Aorta (tissue), 5 donors: ENCODE results near the gene KRT12. TPM values are rescaled to one million over a fixed set of nuclear protein-coding genes. Genes with fewer than 3 reads are reported as not detected.
"Not testable (repeated sequence)": the region's sequence is repeated elsewhere in the genome, so short reads cannot be mapped to it uniquely, and the experiment has no call there.

Experiments used
- ATAC-seq: fragments of 200-7000 bp; cut with Tn5 transposase; one replicate; pipeline ENCODE4 v1.9.1; 2022; ENCODE audit warnings: moderate library complexity; ENCODE audit not compliant: low FRiP score
- DNase-seq, 2 donors: peaks; one replicate each; pipeline ENCODE4 v3.0.0-alpha.2; 2020
- H3K27ac ChIP-seq, 2 donors: one replicate each; pipeline ENCODE4 v1.5.1; 2013; ENCODE audit warnings: low read length in 2 of 2, mild to moderate bottlenecking in 2 of 2, moderate library complexity in 2 of 2, control low read depth in 1 of 2, inconsistent platforms in 1 of 2, low read depth in 1 of 2
- H3K27me3 ChIP-seq, 2 donors: one replicate each; pipeline ENCODE4 v1.6.1; 2013; ENCODE audit warnings: control low read depth in 1 of 2, low read length in 1 of 2, mild to moderate bottlenecking in 1 of 2, moderate library complexity in 1 of 2; ENCODE audit not compliant: insufficient read depth in 2 of 2, control insufficient read depth in 1 of 2
- H3K36me3 ChIP-seq, 2 donors: one replicate each; pipeline ENCODE4 v1.6.1; 2013; ENCODE audit warnings: control low read depth in 1 of 2, low read length in 1 of 2, mild to moderate bottlenecking in 1 of 2; ENCODE audit not compliant: insufficient read depth in 2 of 2, control insufficient read depth in 1 of 2
- H3K4me1 ChIP-seq, 2 donors: one replicate each; pipeline ENCODE4 v1.6.1; 2013; ENCODE audit warnings: low read length in 2 of 2, control low read depth in 1 of 2, mild to moderate bottlenecking in 1 of 2, moderate library complexity in 1 of 2; ENCODE audit not compliant: insufficient read depth in 2 of 2, control insufficient read depth in 1 of 2
- H3K4me3 ChIP-seq, 2 donors: one replicate each; pipeline ENCODE4 v1.5.1; 2013; ENCODE audit warnings: low read length in 2 of 2, control low read depth in 1 of 2, mild to moderate bottlenecking in 1 of 2
- H3K9me3 ChIP-seq: one replicate; pipeline ENCODE4 v1.6.1; 2013; ENCODE audit warnings: mild to moderate bottlenecking, low read length; ENCODE audit not compliant: control insufficient read depth
- WGBS, 2 donors: extraction: QIAGEN DNeasy Blood & Tissue Kit; methylation state at CpG; one replicate each; pipeline ENCODE4 v1.1.7; 2013; 5-methylcytosine and 5-hydroxymethylcytosine counted together
- intact Hi-C, 2 donors: fragments of 100-400 bp; cut with DNase I; formaldehyde crosslinking; loops; one replicate each; pipeline versions ENCODE4 v1.14.2 to v1.15.0; 2022
- polyA plus RNA-seq, 2 donors: library from polyadenylated mRNA; stranded (reverse); fragments of 200-250 nt; gene quantifications; one replicate each; pipeline ENCODE4 v1.2.3, GENCODE V29; 2013
- total RNA-seq, 2 donors: library from RNA; stranded (reverse); fragmentation: NEBNext Ultra II Directional; extraction: Animal tissue kit (Norgen Biotek cat#: 25700); gene quantifications; one replicate each; pipeline ENCODE4 v1.2.1, GENCODE V29; 2021
- donor health status: healthy with polysubstance abuse.
- donor health status: Bipolar disorder and iron deficiency.
- donor health status: DM: no; HTN: no; CAD: no.
- donor health status: DM: no; HTN: no; CAD: no.
- donor health status: DM: yes; HTN: yes; CAD: no.

KRT12 gene
- total and polyA plus RNA-seq, 4 donors = 1.0 TPM; not detected in 3

DNA sequence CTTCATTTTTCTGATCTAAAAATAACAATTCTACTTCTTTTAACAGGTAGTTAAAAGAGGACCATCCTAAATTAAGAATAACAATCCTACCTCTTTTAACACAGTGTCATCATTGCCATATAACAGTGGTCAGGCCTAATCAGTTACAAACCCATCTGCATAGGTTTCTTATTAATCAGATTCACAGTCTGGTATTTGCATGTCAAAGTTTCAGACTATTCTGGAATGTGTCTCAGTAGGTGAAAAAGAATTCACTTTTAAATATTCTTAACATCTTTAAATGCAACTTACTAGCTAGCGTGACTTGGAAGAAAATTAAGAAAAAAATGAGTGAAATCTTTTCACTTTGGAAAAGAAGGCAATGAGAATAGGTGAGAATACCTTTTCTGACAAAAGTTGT lies 6.8 kb upstream of the KRT12 start:
- WGBS, 2 donors = 52 to 96% methylated on average over 1 of the region's 1 CpG
- DNase-seq (no peak), ATAC-seq (no peak)
- H3K27ac ChIP-seq = no peak overlapping the region
- H3K4me3 ChIP-seq = no peak overlapping the region
- intact Hi-C loops = no loop called here
- H3K27me3 ChIP-seq = no peaks in the 10 kb centered on the region
- H3K9me3 ChIP-seq = no peaks in the 10 kb centered on the region
- H3K4me1 ChIP-seq = no peaks in the 10 kb centered on the region
- H3K36me3 ChIP-seq = no peaks in the 10 kb centered on the region

DNA sequence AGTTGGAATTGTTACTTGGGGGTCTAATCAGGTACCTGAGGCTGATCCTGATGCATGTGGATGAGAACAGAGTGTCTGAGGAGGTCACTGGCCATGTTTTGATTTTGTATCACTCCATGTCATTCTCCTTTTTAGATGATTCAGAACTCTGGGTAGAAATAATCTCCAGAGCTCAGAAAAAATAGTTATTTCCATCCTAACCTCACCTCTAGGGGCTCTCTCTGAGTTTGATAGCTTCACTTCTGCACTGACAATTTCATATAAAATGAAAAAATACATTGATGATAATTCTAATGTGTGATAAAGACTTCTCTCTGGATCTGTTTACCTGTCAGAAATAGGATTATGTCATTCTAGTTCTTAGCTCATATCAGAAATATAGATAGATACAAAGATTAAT lies 6.2 kb upstream of the KRT12 start:
- ATAC-seq = no peak
- H3K27me3 ChIP-seq = no peaks in the 10 kb centered on the region
- H3K4me1 ChIP-seq = no peaks in the 10 kb centered on the region
- H3K27ac ChIP-seq = no peak overlapping the region
- H3K36me3 ChIP-seq = no peaks in the 10 kb centered on the region
- intact Hi-C loops = no loop called here
- DNase-seq = no peak
- no peak overlapping the region for H3K4me3 ChIP-seq
- H3K9me3 ChIP-seq = no peaks in the 10 kb centered on the region

GRCh38 chr17:40872416-40872815 lies 5.4 kb upstream of the KRT12 start:
- intact Hi-C loops = no loop called here
- H3K4me1 ChIP-seq = no peaks in the 10 kb centered on the region
- no peaks in the 10 kb centered on the region for H3K36me3 ChIP-seq
- ATAC-seq (no peak), DNase-seq (no peak)
- no peaks in the 10 kb centered on the region for H3K9me3 ChIP-seq
- no peak overlapping the region for H3K27ac ChIP-seq
- no peak overlapping the region for H3K4me3 ChIP-seq
- no peaks in the 10 kb centered on the region for H3K27me3 ChIP-seq

DNA sequence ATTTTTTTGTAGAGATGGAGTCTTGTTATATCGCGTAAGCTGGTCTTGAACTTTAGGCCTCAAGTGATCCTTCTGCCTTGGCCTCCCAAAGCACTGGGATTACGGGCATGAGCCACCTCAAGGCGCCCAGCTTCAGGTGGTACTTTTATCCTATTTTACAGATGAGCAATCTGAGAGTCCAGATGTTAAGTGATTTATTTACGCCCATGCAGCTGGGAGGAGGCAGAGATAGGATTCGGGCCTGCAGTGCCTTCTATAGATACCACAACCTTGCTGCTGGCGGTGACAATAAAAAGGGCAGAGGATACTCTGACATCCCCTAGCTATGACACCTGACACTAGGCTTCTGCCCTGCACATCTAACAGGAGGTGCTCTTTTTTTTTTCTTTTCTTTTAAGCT lies 4.3 kb upstream of the KRT12 start:
- intact Hi-C loops = no loop called here
- no peaks in the 10 kb centered on the region for H3K9me3 ChIP-seq
- H3K4me3 ChIP-seq = no peak overlapping the region
- H3K27ac ChIP-seq = no peak overlapping the region
- ATAC-seq (no peak), DNase-seq (no peak)
- no peaks in the 10 kb centered on the region for H3K27me3 ChIP-seq
- no peaks in the 10 kb centered on the region for H3K36me3 ChIP-seq
- no peaks in the 10 kb centered on the region for H3K4me1 ChIP-seq
- 91 to 95% methylated on average over 7 of the region's 7 CpGs for WGBS, 2 donors

- DNase-seq (no peak), ATAC-seq (no peak)
- 73 to 85% methylated on average over 4 of the region's 4 CpGs for WGBS, 2 donors
- Histone ChIP-seq H3K9me3 (no peaks in the 10 kb centered on the region), H3K27ac (no peak overlapping the region), H3K36me3 (no peaks in the 10 kb centered on the region), H3K4me3 (no peak overlapping the region), H3K4me1 (no peaks in the 10 kb centered on the region), H3K27me3 (no peaks in the 10 kb centered on the region)
- intact Hi-C loops = no loop called here
These were observed 3.1 kb upstream of the KRT12 start for GRCh38 chr17:40870136-40870535.

DNA sequence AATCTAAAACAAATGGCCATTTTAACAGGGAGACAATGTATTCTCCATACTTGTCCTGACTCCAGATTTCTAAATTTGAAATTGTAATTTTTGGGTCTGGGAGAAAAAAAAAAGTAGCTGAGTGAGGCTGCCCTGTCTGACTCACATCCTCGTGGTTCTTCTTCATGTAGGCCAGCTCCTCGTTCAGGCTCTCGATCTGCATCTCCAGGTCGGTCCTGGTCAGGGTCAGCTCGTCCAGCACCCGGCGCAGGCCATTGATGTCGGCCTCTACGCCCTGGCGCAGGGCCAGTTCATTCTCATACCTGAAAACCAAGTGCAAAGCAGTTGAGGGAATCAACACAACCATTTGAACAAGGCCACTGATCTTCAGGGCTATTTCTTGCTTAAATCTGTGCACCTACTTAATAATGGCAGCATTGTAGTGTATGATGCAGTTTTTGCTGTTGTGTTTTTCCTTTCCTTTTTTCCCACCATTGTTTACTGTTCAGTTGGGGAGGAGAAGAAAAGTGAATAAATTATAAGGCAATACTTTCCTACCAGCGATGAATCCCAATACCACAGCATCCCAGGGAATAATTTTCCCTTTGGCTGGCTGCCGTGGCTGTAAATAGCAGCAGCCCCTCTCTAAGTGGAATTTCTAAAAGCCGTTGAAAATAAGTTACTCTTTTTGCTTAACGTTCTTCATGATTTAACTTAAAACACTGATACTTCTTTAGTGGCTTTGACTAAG lies 2.2 kb downstream of the KRT12 start:
- WGBS, 2 donors = 77 to 81% methylated on average over 14 of the region's 14 CpGs
- H3K9me3 ChIP-seq = no peaks in the 10 kb centered on the region
- DNase-seq (no peak), ATAC-seq (no peak)
- H3K27me3 ChIP-seq = no peaks in the 10 kb centered on the region
- intact Hi-C loops = no loop called here
- H3K4me1 ChIP-seq = no peaks in the 10 kb centered on the region
- H3K36me3 ChIP-seq = no peaks in the 10 kb centered on the region
- no peak overlapping the region for H3K4me3 ChIP-seq
- H3K27ac ChIP-seq = no peak overlapping the region

DNA sequence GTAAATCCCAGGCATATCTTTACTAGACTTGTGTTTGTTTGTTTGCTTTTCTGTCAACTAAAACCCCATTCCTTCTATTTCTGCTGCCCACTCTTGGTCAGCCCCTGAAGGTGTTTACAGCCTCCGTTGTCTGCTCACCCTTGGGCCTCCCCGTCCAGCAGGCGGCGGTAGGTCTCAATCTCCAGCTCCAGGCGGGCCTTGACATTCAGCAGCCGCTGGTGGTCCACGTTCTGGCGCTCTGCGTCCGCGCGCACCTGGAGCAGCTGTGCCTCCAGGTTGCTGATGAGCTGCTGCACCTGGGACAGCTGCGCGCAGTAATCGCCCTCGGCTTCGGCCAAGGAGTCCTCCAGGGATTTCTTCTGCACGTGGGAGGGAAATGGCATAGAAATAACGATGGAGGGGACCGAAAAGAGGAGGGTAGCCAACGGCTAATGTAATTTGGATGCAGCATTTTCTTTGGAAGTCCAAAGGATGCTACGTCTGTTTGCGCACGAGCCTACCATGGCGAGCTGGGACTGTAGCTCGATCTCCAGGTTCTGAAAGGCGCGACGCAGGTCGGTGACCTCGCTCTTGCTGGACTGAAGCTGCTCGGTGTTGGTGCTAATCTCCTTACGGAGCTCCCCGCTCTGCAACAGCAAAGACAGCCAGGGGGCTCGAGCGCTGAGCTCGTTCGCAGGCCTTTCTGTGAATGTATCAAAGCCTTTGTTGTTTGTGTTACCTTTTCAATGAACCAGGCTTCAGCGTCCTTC lies 3.9 kb downstream of the KRT12 start:
- no peaks in the 10 kb centered on the region for H3K27me3 ChIP-seq
- H3K9me3 ChIP-seq = no peaks in the 10 kb centered on the region
- WGBS, 2 donors = 47 to 50% methylated on average over 39 of the region's 39 CpGs
- H3K27ac ChIP-seq = no peak overlapping the region
- intact Hi-C loops = no loop called here
- no peak overlapping the region for H3K4me3 ChIP-seq
- ATAC-seq = no peak
- DNase-seq = no peak
- no peaks in the 10 kb centered on the region for H3K36me3 ChIP-seq
- no peaks in the 10 kb centered on the region for H3K4me1 ChIP-seq

- no peaks in the 10 kb centered on the region for H3K4me1 ChIP-seq
- intact Hi-C loops = no loop called here
- no peaks in the 10 kb centered on the region for H3K27me3 ChIP-seq
- no peaks in the 10 kb centered on the region for H3K9me3 ChIP-seq
- H3K27ac ChIP-seq = no peak overlapping the region
- H3K36me3 ChIP-seq = no peaks in the 10 kb centered on the region
- DNase-seq = no peak
- no peak overlapping the region for H3K4me3 ChIP-seq
- 66 to 94% methylated on average over 2 of the region's 2 CpGs for WGBS, 2 donors
- no peak for ATAC-seq
These were observed 7.5 kb downstream of the KRT12 start for GRCh38 chr17:40859536-40859935.

GRCh38 chr17:40858667-40859066 lies 8.4 kb downstream of the KRT12 start:
- H3K36me3 ChIP-seq, H3K4me3 ChIP-seq, DNase-seq, intact Hi-C loops, H3K9me3 ChIP-seq, H3K4me1 ChIP-seq, ATAC-seq, H3K27ac ChIP-seq, H3K27me3 ChIP-seq: not testable (repeated sequence)
- 89 to 91% methylated on average over 2 of the region's 2 CpGs for WGBS, 2 donors
